GM19395 (cell line): Measurements from ENCODE around the gene METTL2B.
A peak's percentile ranks its signal among the peaks of the same experiment; 100 is the strongest.
"Not testable (repeated sequence)": the region's sequence is repeated elsewhere in the genome, so short reads cannot be mapped to it uniquely, and the experiment has no call there.

ENCODE experiments used
- ATAC-seq: cut with Tn5 transposase; IDR thresholded peaks from one replicate; pipeline ENCODE4 v1.9.1; 2021; ENCODE audit warnings: mild to moderate bottlenecking, moderate library complexity; ENCODE audit not compliant: unreplicated experiment

Gene METTL2B

DNA sequence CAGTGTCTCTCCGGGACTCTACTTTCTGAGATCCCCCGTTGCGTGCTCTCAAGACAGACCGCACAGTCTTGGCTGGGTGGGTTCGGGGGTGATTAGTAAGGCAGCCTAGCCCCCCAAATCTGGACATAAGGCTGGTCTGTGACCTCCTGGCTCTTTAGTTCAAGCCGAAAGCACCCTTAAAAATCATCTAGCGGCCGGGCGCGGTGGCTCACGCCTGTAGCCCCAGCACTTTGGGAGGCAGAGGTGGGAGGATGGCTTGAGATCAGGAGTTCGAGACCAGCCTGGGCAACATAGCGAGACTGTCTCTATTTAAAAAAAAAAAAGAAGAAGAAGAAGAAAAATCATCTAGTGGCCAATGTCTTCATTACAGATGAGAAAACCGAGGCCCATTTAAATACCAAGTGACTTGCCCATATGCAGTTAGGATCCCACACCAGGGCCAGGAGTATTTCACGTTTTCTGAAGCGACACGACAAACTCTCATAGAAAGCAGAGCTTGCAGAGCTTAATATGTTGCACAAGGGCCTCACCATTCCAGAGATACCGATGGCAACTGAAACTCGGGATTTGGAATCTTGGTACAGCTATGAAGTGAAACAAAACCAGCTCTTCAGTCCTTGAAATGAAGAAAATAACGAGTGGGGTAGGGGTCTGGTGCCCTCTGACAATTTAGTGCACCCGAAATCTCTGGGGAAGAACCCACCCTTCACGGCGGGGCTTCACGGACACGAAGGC lies 21.6 kb upstream of the METTL2B start:
- ATAC-seq, result no peak

DNA sequence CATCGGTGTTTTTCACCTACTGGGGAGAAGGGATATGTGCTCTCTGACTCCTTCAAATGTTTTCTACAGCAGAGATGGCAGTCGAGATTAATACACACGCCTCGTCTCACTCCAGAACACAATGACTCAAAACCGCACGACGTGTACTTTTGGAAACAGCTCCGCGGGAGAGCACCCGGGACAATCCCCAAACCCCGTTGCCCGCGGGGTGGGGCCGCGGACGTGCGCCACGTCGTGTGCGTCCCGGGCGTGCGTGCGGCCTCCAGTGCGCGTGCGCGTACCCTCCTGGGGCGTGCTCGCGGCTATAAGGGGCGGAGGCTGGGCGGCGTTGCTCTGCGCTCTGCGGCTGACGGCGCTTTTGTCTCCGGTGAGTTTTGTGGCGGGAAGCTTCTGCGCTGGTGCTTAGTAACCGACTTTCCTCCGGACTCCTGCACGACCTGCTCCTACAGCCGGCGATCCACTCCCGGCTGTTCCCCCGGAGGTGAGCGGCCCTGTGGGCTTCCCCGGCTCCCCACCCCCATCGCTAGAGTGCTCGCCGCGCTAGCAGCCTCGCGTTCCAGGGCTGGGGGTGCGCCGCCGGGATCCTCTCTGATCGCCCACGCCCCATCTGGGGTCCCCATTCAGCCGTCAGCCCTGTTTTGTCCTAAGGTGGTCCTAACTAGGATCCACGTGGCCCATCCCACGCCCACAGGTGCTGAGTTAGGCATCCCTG lies 20.8 kb upstream of the METTL2B start, which contains the start of gene HILPDA:
Gene HILPDA, plus strand, starts transcription at position 336 of the 712 bp plus-strand sequence. CDS start 1,391 bp downstream, outside the sequence.
- peak; percentile 84 for ATAC-seq

- ATAC-seq, result no peak
Measured at GRCh38 chr7:128456255-128456725, 20.3 kb upstream of the METTL2B start.

- not testable (repeated sequence) for ATAC-seq
Measured at GRCh38 chr7:128457385-128457784, 19.2 kb upstream of the METTL2B start.

DNA sequence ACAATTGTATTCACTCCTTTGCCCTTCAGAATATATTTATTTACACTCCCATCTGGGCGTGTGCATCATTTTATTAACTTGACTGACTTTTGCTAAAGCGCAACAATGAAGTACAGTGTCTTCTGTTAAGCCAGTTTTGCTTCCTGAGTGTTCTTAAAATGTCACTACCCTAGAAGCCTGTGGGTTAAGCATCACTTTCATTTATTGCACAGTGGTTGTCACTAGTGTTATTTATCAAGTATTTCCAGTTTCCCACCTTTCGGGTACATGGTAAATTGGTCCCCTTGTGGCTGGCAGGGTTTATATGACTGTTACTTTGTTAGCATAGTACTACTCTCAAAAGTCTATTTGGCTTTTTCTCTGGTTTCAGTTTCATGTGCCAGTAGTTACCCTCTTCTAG lies 17.6 kb upstream of the METTL2B start:
- peak; percentile 27 for ATAC-seq

- ATAC-seq, result peak; percentile 49
Measured at GRCh38 chr7:128459394-128459878, 17.1 kb upstream of the METTL2B start.

DNA sequence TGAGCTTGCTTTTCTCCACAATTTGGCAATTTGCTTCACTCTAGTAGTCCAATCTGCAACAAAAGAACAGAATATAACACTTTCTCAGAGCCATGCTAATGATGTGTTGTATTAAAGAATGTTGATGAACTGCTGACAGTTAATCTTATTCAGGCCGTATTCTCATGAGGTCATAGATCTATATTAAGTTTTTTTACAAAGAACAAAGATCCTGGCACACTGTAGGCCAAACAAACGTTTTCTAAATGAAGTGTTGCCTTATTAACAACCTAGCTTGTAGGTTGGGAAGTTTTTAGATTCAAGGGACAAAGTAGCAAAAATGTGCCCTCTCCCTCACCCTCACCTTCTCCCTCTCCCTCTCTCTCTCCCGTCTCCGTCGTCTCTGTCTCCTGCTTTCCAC lies 14.1 kb upstream of the METTL2B start:
- no peak for ATAC-seq

DNA sequence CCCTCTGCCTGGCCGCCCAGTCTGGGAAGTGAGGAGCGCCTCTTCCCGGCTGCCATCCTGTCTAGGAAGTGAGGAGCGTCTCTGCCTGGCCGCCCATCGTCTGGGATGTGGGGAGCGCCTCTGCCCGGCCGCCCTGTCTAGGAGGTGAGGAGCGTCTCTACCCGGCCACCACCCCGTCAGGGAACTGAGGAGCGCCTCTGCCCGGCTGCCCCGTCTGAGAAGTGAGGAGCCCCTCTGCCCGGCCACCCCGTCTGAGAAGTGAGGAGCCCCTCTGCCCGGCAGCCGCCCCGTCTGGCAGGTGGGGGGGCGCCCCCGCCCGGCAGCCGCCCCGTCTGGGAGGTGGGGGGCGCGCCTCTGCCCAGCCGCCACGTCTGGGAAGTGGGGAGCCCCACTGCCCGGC lies 13.2 kb upstream of the METTL2B start:
- ATAC-seq, result not testable (repeated sequence)

- ATAC-seq, result not testable (repeated sequence)
Measured at GRCh38 chr7:128463933-128464332, 12.6 kb upstream of the METTL2B start.

GRCh38 chr7:128466871-128467270 lies 9.7 kb upstream of the METTL2B start:
- ATAC-seq, result not testable (repeated sequence)

- ATAC-seq, result not testable (repeated sequence)
Measured at GRCh38 chr7:128477336-128477690, 765 bp downstream of the METTL2B start.

DNA sequence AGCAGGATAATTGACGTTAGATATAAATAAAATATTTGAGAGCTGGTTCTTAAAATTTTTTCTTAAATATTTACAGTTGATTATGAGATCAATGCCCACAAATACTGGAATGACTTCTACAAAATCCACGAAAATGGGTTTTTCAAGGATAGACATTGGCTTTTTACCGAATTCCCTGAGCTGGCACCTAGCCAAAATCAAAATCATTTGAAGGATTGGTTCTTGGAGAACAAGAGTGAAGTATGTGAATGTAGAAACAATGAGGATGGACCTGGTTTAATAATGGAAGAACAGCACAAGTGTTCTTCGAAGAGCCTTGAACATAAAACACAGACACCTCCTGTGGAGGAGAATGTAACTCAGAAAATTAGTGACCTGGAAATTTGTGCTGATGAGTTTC lies 2.5 kb downstream of the METTL2B start:
- ATAC-seq, result not testable (repeated sequence)

DNA sequence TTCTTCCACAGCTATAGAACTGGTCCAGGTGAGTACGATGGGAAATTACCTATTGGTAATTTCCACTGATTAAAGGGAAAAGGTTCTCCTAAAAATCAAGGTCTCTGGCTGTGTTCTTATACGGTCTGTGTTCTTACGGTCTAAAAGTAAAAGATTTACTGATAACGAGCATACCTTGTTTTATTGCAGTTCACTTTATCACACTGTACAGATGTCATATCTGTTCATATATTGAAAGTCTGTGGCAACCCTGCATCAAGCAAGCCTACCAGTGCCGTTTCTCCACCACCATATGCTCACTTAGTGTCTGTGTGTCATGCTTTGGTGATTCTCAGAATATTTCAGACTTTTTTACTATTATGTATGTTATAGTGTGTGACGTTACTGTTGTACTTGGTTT lies 11.6 kb downstream of the METTL2B start:
- ATAC-seq, result not testable (repeated sequence)

- no peak for ATAC-seq
Measured at GRCh38 chr7:128497405-128497804, 20.9 kb downstream of the METTL2B start.

DNA sequence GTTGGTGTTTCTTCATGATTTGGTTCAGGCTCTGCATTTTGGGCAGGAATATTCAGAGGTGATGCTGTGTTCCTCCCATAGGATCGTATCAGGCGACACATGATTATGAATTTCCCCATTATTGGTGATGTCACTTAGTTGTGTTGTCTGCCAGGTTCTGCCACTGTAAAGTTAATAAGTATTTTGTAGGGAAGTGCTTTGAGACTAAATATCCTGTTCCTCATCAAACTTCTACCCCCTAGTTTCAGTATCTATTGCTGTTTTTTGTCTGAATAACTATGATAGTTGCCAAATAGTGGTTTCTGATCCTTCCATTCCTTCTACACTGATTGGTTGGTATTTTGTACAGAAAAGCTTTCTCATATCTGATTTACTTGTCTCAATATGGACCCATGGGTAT lies 28.9 kb downstream of the METTL2B start:
- ATAC-seq, result not testable (repeated sequence)

DNA sequence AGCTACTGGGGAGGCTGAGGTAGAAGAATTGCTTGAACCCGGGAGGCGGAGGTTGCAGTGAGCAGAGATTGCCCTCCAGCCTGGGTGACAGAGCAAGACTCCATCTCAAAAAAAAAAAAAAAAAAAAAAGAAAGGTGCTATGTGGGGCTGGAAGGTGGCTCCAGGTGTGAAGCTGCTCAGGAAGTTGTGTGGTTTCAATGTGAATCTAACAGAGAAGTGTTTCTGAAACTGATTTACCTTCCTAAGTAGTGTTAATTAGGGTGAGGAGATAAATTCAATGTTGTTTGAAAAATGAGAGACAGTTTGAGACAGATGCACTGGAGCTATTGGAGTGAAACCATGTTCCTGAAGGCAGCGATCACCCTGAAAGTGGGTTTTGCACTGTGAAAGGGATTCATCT lies 30.3 kb downstream of the METTL2B start:
- ATAC-seq, result peak; percentile 63

GRCh38 chr7:128507321-128507993 lies 30.9 kb downstream of the METTL2B start:
- ATAC-seq, result peak; percentile 58

DNA sequence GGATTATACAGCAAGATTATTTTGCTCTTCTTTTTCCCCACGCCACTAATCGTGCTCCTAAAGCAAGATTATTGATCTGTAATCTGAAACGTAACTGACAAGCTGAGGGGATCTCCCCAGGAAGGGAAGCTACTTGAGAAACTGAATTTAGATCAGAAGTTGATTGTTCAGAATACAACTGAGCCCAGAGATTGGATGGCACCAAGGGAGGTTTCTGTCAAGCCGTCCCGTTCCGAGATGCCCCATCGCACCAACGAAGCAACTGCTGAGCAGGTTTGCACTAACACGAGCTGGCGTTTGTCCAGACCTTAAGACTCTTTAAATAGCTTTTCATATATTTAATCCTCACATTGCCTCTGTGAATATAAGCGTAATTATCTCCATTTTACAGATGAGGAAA lies 35.1 kb downstream of the METTL2B start:
- not testable (repeated sequence) for ATAC-seq

- ATAC-seq, result not testable (repeated sequence)
Measured at GRCh38 chr7:128515232-128515631, 38.7 kb downstream of the METTL2B start.

GRCh38 chr7:128517023-128517422 lies 40.5 kb downstream of the METTL2B start:
- not testable (repeated sequence) for ATAC-seq

DNA sequence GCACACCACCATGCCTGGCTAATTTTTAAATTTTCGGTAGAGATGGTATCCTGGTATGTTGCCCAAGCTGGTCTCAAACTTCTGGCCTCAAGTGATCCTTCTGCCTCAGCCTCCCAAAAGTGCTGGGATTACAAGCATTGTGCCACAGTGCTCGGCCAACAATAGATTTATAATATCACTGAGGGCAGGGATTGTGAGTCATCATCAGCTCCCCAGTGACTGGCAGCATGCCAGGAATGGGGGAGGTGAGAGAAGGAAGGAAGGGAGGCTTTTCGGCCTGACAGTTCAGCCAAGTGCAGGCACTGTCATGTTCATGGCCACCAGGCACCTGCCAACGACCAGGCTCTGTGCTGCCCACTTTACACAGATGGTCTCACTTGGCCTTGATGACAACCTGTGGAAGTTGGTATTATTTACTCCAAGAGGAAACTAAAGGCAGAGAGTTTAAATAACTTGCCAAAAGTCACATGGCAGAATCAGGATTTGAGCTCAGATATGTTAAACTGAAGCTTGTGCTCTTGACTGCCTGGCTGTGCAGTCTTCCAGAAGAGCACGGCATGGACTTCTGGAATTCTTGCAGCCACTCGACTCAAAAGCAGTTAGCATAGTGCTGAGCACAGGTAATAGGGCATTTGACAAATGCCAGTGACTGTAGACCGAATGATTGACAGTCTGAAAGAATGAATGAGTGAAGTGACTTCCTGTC lies 46.8 kb downstream of the METTL2B start:
- ATAC-seq, result not testable (repeated sequence)
